Erythroblast (primary cell): ENCODE data around the gene AFF3.
"Not testable (repeated sequence)": the region's sequence is repeated elsewhere in the genome, so short reads cannot be mapped to it uniquely, and the experiment has no call there.

Source experiments
- DNase-seq, 2 experiments: peaks; one replicate each; lab custom pipeline; 2025; lab: John Stamatoyannopoulos, UW
- GATA1 ChIP-seq: IDR thresholded peaks from 2 replicates; pipeline ENCODE4 v1.6.1; 2011; ENCODE audit warnings: low read depth, mild to moderate bottlenecking, control low read depth, low read length, moderate library complexity
- POLR2A ChIP-seq: IDR thresholded peaks from 2 replicates; pipeline ENCODE4 v1.6.1; 2011; ENCODE audit warnings: mild to moderate bottlenecking, low read length

Gene AFF3

GRCh38 chr2:99936065-99936464, 206.3 kb downstream of the AFF3 start:
- no peak for TF ChIP-seq GATA1
- TF ChIP-seq POLR2A, result no peak
- no peak for DNase-seq

DNA sequence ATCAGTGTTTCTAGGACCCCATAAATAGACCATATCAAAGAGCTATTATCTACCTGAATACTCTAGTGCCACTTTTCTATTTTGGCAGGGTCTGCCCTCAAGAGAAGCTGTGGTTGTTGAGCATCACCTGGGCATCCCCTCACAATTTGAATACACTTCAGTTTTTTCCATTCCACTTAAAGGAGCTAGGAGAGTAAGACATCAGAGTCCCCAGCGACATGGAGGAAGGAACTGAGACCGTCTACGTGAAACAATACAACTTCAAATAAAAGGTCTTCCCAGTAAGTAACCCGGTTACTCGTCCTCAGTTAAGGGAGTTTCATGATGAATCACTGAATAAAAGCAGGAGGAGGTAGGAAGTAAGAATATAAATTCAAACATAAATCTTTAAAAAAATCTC, 206.7 kb downstream of the AFF3 start:
- TF ChIP-seq GATA1, result no peak
- no peak for TF ChIP-seq POLR2A

DNA sequence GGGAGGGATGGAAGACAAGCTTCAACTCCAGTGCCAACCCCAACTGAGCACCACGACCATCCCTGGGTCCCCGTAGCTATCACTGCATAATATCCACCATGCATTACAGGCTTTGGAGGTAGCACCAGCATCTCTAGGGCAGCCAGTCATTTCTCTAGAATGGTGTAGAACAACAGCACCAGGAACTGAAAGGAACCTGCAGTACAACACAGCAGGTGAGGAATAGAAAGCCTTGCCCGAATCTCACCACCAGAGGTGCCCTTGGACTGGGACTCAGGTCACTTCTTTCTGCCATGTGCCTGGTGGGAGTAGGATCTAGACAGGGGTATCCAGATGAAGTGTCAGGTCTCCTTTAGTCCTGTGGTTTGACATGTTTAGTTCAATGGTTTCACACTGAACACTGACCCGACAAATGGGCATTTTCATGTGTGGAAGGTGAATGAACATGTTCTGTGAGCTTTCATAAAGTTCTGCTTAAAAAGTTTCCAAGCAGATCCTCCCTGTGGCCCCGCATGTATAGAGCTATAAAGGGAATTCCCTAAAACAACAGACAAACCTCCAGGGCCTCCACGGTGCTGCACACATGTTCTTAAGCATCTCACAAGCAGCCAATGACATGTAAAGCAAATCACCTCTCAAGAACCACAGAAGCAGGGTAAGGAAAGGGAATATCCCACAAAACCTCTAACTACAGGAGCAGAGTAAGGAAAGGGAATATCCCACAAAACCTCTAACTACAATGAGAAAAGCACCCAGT, 208.3 kb downstream of the AFF3 start:
- no peak for TF ChIP-seq GATA1
- no peak for TF ChIP-seq POLR2A
- no peak for DNase-seq

More for the DNA sequence above, 206.7 kb downstream of the AFF3 start:
- DNase-seq, result no peak

GRCh38 chr2:99933491-99933890, 208.9 kb downstream of the AFF3 start:
- not testable (repeated sequence) for DNase-seq

DNA sequence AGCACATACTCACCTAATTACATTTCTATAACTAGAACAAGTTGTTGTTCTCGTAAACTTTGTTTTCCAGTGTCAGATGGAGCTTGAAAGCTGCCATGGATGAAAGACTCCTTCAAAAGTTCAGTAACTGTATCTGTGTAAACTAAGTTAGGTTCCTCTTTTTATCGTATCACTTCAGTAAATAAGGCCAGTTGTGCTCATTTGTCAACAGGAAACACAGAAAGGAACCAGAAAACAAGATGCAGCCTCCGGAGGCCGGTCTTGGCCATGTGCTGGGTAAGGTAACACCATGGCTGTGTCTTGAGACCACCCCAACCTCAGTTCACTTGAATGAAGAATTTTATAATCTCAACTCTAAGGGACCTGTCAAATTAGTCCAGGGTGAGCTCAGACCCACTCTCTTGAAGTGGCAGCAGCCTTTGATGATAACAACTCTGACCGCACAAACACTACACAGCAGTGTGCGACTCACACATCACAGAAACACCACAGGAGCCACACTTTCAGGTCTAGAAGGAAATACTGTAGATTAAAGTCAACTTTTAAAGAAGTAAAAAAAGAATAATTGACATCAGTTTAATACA, 213.8 kb downstream of the AFF3 start:
- no peak for TF ChIP-seq GATA1
- TF ChIP-seq POLR2A, result no peak

GRCh38 chr2:99927690-99928207, 214.6 kb downstream of the AFF3 start:
- not testable (repeated sequence) for DNase-seq

More for the DNA sequence above, 213.8 kb downstream of the AFF3 start:
- DNase-seq, result no peak

DNA sequence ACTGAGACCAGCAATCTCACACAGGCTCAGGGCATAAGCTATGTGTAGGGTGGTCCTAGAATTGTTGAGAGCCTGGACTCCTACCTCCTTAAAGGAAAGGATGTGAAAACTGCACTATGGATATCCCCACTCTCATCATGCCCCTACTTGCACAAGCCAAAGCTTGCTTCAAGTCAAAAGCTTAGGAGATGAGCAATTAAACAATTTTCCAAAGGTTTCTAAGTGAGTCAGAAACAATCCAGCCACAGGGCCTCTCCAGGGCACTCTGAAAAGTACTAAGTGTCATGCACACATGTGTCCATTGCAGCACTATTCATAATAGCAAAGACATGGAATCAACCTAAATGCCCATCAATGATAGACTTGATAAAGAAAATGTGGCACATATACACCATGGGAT, 215.4 kb downstream of the AFF3 start:
- no peak for DNase-seq
- TF ChIP-seq GATA1 (no peak), POLR2A (no peak)

- DNase-seq, result no peak
- TF ChIP-seq POLR2A (no peak), GATA1 (no peak)
These were observed 216.4 kb downstream of the AFF3 start for GRCh38 chr2:99925960-99926359.

- DNase-seq, result no peak
- TF ChIP-seq GATA1 (no peak), POLR2A (no peak)
These were observed 219.7 kb downstream of the AFF3 start for GRCh38 chr2:99922664-99923063.

DNA sequence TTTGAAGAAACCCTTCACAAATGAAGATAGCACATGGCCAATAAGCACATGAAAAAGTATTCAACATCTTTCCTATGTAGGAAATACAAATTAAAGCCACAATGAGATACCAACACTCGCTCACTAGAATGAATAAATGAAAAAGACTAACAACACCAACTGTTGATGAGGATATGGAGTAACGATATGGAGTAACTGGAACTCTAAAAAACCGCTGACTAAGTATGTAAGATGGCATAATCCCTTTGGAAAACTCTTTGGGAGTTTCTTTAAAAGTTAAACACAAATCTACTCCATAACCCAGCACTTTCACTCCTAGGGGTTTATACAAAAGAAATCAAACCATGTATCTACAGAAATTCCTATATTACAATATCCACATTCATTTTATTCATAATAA, 220.5 kb downstream of the AFF3 start:
- no peak for DNase-seq
- no peak for TF ChIP-seq POLR2A

DNA sequence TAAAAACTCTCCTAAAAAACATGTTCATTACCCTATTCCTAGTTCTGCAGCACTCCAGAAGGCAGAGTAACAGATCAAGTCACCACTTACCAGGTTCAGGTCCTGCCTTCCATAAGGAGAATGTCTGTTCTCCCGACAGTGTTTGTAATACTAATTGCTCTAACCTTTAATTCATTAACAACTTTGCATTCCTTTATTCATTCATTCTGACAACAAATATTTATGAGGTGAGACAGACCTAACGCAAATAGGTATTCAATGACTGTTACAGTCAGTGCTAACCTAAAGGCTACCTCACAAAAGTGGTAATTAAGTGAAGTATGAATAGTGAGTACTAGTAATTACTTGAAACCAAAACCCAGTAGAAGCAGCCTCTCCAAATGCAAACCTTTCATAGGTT, 224.0 kb downstream of the AFF3 start:
- no peak for DNase-seq
- TF ChIP-seq GATA1 (no peak), POLR2A (no peak)

DNA sequence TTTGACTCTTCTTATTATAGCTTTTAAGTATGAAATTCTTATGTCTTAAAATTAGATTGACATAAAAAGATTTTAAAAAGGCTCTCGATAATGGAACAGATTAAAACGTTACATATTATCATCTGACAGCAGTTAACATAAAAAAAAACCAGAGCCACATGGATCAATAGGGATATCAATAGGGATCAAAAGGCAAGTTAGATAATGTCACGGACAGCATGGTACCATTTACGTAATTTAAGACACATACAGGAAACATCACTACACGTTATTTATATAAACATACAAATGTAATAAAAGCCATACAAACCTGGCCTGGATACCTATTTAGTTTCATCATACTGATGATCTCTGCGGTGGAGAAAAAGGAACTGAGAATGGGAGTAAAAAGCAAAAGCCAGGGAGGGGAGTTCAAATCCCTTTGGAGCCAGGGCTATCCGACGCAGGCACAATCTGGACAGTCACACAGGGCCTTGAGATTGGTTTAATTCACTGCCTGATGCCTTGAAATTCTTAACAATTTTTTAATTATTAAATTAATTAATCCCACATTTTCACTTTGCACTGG, 227.2 kb downstream of the AFF3 start:
- TF ChIP-seq GATA1, result no peak
- no peak for TF ChIP-seq POLR2A
- DNase-seq, result no peak

DNA sequence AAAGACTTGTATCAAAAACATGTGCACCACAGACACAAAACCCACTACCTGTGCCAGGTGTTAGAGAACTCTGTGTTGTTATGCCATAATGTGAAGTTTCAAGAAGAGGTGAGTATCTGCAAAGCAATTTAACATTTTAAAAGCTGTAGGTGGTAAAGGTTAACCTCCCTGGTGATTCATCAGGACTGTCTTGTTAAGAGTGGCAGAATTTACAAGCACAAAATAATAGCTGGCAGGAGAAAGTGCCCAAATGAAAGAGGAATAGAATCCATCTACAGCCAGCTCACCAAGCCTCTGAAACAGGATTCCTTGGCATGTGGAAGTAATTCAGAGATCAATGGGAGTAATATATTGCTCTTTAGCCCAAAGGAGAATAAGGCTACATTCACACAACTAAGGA, 230.7 kb downstream of the AFF3 start:
- DNase-seq, result no peak
- TF ChIP-seq GATA1, result no peak
- no peak for TF ChIP-seq POLR2A

DNA sequence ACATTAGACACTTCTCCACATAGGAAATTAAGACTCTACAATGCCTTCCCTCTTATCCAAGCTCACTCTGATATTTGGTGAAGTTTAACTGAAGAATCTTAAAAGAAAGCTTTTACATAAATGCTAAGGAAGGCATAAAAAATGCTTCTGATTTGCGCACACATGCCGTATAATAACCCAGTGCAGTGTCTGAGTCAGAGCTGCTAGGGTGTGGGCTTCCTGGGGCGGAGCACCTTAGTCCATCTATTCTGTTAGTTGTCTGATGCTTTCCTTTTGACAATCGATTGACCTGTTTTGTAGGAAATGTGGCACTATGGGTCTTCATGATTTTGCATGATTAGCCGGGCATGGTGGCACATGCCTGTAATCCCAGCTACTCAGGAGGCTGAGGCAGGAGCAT, 231.5 kb downstream of the AFF3 start:
- no peak for DNase-seq

More for the DNA sequence above, 231.5 kb downstream of the AFF3 start:
- TF ChIP-seq POLR2A, result no peak
- no peak for TF ChIP-seq GATA1
